HEK293 (cell line): ENCODE data around the gene ZNF253.

Experiments used
- CTCF ChIA-PET: fragments of 350-600 bp; formaldehyde crosslinking; extraction: SDS; loops from one replicate; lab custom pipeline; 2021; ENCODE audit warnings: antibody characterized with exemption; lab: Yijun Ruan, JAX
- POLR2A ChIA-PET: fragments of 300-600 bp; formaldehyde crosslinking; extraction: SDS; loops from one replicate; lab custom pipeline; 2020; ENCODE audit warnings: antibody characterized with exemption, inconsistent platforms; lab: Yijun Ruan, JAX
- H3K27ac ChIP-seq: fragments of 200-500 bp; sonication (Bioruptor generic); 2 replicates; pipeline ENCODE4 v1.5.1; 2014; ENCODE audit warnings: low read depth, low read length, control low read depth, inconsistent platforms; ENCODE audit errors: extremely low read depth
- H3K36me3 ChIP-seq, 2 experiments: fragments of 200-500 bp in 1 of 2; sonication (Bioruptor generic) in 1 of 2; 1 replicate in 1 of 2; 2 replicates in 1 of 2; pipeline ENCODE4 v1.5.1; 2014 to 2017; ENCODE audit warnings: inconsistent platforms in 2 of 2, low read length in 2 of 2; ENCODE audit not compliant: control insufficient read depth in 2 of 2, insufficient read depth in 1 of 2
- H3K4me1 ChIP-seq: fragments of 200-500 bp; sonication (Bioruptor generic); 2 replicates; pipeline ENCODE4 v1.5.1; 2014; ENCODE audit warnings: mild to moderate bottlenecking, low read length, inconsistent platforms; ENCODE audit not compliant: control insufficient read depth, insufficient read depth
- H3K4me3 ChIP-seq: 2 replicates; pipeline ENCODE4 v1.5.1; 2011; ENCODE audit warnings: low read depth, mild to moderate bottlenecking, control low read depth, low read length, moderate library complexity
- H3K9me3 ChIP-seq: fragments of 200-500 bp; sonication (Bioruptor generic); 2 replicates; pipeline ENCODE4 v1.5.1; 2014; ENCODE audit warnings: low read depth, low read length, inconsistent platforms; ENCODE audit not compliant: control insufficient read depth, insufficient read depth
- KLF9 ChIP-seq: fragments of 450-650 bp; formaldehyde crosslinking; IDR thresholded peaks from 2 replicates; pipeline ENCODE4 v1.5.1; 2016; ENCODE audit warnings: missing biosample characterization, missing genetic modification characterization, low read depth
- OSR2 ChIP-seq: fragments of 450-650 bp; formaldehyde crosslinking; IDR thresholded peaks from 2 replicates; pipeline ENCODE4 v1.5.1; 2016; ENCODE audit warnings: missing biosample characterization, missing genetic modification characterization
- OVOL3 ChIP-seq: fragments of 450-650 bp; formaldehyde crosslinking; IDR thresholded peaks from 2 replicates; pipeline ENCODE4 v1.5.1; 2016; ENCODE audit warnings: missing biosample characterization, missing genetic modification characterization
- SALL2 ChIP-seq: fragments of 450-650 bp; formaldehyde crosslinking; IDR thresholded peaks from 2 replicates; pipeline ENCODE4 v1.5.0; 2017; ENCODE audit warnings: missing biosample characterization, mild to moderate bottlenecking, missing genetic modification characterization, borderline replicate concordance
- ZFP41 ChIP-seq: fragments of 450-650 bp; formaldehyde crosslinking; IDR thresholded peaks from 2 replicates; pipeline ENCODE4 v1.5.1; 2016; ENCODE audit warnings: missing biosample characterization, missing genetic modification characterization, borderline replicate concordance
- ZFP69B ChIP-seq: fragments of 450-650 bp; formaldehyde crosslinking; IDR thresholded peaks from 2 replicates; pipeline ENCODE4 v1.5.1; 2016; ENCODE audit warnings: missing biosample characterization, missing genetic modification characterization
- ZNF16 ChIP-seq: fragments of 450-650 bp; formaldehyde crosslinking; IDR thresholded peaks from 2 replicates; pipeline ENCODE4 v1.5.1; 2016; ENCODE audit warnings: low read depth, missing biosample characterization, missing genetic modification characterization
- ZNF19 ChIP-seq: fragments of 450-650 bp; formaldehyde crosslinking; IDR thresholded peaks from 2 replicates; pipeline ENCODE4; 2016; ENCODE audit warnings: missing biosample characterization, missing genetic modification characterization, low read depth
- ZNF202 ChIP-seq: fragments of 450-650 bp; formaldehyde crosslinking; IDR thresholded peaks from 2 replicates; pipeline ENCODE4 v1.5.1; 2016; ENCODE audit warnings: missing biosample characterization, missing genetic modification characterization, borderline replicate concordance
- ZNF23 ChIP-seq: fragments of 450-650 bp; formaldehyde crosslinking; IDR thresholded peaks from 2 replicates; pipeline ENCODE4 v1.5.1; 2016; ENCODE audit warnings: missing biosample characterization, missing genetic modification characterization, borderline replicate concordance
- ZNF341 ChIP-seq: fragments of 450-650 bp; formaldehyde crosslinking; IDR thresholded peaks from 2 replicates; pipeline ENCODE4; 2016; ENCODE audit warnings: low read depth, missing biosample characterization, missing genetic modification characterization
- ZNF350 ChIP-seq: fragments of 450-650 bp; formaldehyde crosslinking; IDR thresholded peaks from 2 replicates; pipeline ENCODE4 v1.5.0; 2017; ENCODE audit warnings: missing biosample characterization, mild to moderate bottlenecking, missing genetic modification characterization
- ZNF391 ChIP-seq: fragments of 450-650 bp; formaldehyde crosslinking; IDR thresholded peaks from 2 replicates; pipeline ENCODE4 v1.5.1; 2016; ENCODE audit warnings: low read depth, missing biosample characterization, missing genetic modification characterization, borderline replicate concordance
- ZNF404 ChIP-seq: fragments of 450-650 bp; formaldehyde crosslinking; IDR thresholded peaks from 2 replicates; pipeline ENCODE4 v1.5.1; 2017; ENCODE audit warnings: missing biosample characterization, missing genetic modification characterization
- ZNF514 ChIP-seq: fragments of 450-650 bp; formaldehyde crosslinking; IDR thresholded peaks from 2 replicates; pipeline ENCODE4 v1.5.1; 2016; ENCODE audit warnings: missing biosample characterization, missing genetic modification characterization
- ZNF529 ChIP-seq: fragments of 450-650 bp; formaldehyde crosslinking; IDR thresholded peaks from 2 replicates; pipeline ENCODE4 v1.5.1; 2017; ENCODE audit warnings: missing genetic modification characterization, missing biosample characterization; ENCODE audit not compliant: insufficient replicate concordance
- ZNF549 ChIP-seq: fragments of 450-650 bp; IDR thresholded peaks from 2 replicates; pipeline ENCODE4 v1.5.1; 2018; ENCODE audit warnings: missing biosample characterization, missing genetic modification characterization, mild to moderate bottlenecking, inconsistent platforms, moderate library complexity
- ZNF571 ChIP-seq: fragments of 450-650 bp; formaldehyde crosslinking; IDR thresholded peaks from 2 replicates; pipeline ENCODE4 v1.5.0; 2017; ENCODE audit warnings: missing biosample characterization, missing genetic modification characterization
- ZNF621 ChIP-seq: fragments of 450-650 bp; formaldehyde crosslinking; IDR thresholded peaks from 2 replicates; pipeline ENCODE4 v1.5.1; 2017; ENCODE audit warnings: missing biosample characterization, missing genetic modification characterization
- ZNF626 ChIP-seq: fragments of 450-650 bp; sonication (Bioruptor Pico); formaldehyde crosslinking; IDR thresholded peaks from 2 replicates; pipeline ENCODE4 v1.5.1; 2018; ENCODE audit warnings: missing biosample characterization, missing genetic modification characterization, inconsistent platforms
- ZNF677 ChIP-seq: fragments of 450-650 bp; IDR thresholded peaks from 2 replicates; pipeline ENCODE4 v1.5.0; 2018; ENCODE audit warnings: missing biosample characterization, mild to moderate bottlenecking, missing genetic modification characterization, moderate library complexity
- ZNF692 ChIP-seq: fragments of 450-650 bp; formaldehyde crosslinking; IDR thresholded peaks from 2 replicates; pipeline ENCODE4 v1.5.1; 2016; ENCODE audit warnings: missing biosample characterization, missing genetic modification characterization
- ZNF768 ChIP-seq: fragments of 450-650 bp; formaldehyde crosslinking; IDR thresholded peaks from 2 replicates; pipeline ENCODE4 v1.5.1; 2018; ENCODE audit warnings: missing biosample characterization, mild to moderate bottlenecking, missing genetic modification characterization
- ZNF843 ChIP-seq: fragments of 450-650 bp; formaldehyde crosslinking; IDR thresholded peaks from 2 replicates; pipeline ENCODE4 v1.5.1; 2016; ENCODE audit warnings: missing biosample characterization, missing genetic modification characterization
- TF ChIP-seq, protein P1 (sequence below): fragments of 450-650 bp; formaldehyde crosslinking; IDR thresholded peaks from 2 replicates; pipeline ENCODE4 v1.5.1; 2016; ENCODE audit warnings: missing biosample characterization, missing genetic modification characterization
- TF ChIP-seq, protein P2 (sequence below): fragments of 450-650 bp; formaldehyde crosslinking; optimal IDR thresholded peaks from 2 replicates; pipeline ENCODE3; 2016; ENCODE audit warnings: missing biosample characterization, mild to moderate bottlenecking, missing genetic modification characterization
- TF ChIP-seq, protein P3 (sequence below): fragments of 450-650 bp; formaldehyde crosslinking; IDR thresholded peaks from 2 replicates; pipeline ENCODE4 v1.5.1; 2017; ENCODE audit warnings: missing biosample characterization, missing genetic modification characterization
- TF ChIP-seq, protein P4 (sequence below): fragments of 450-650 bp; formaldehyde crosslinking; IDR thresholded peaks from 2 replicates; pipeline ENCODE4 v1.5.1; 2016; ENCODE audit warnings: missing biosample characterization, missing genetic modification characterization

The ZNF253 gene

GRCh38 chr19:19816679-19817078, 49.0 kb upstream of the ZNF253 start:
- no peaks in the 10 kb centered on the region for H3K9me3 ChIP-seq
- TF ChIP-seq ZNF768 (no peak), ZNF549 (no peak), ZNF341 (no peak), ZFP41 (tag by site-specific recombination) (no peak), ZNF350 (tag by site-specific recombination) (no peak), KLF9 (tag by site-specific recombination) (no peak), ZNF391 (tag by site-specific recombination) (no peak), ZNF677 (no peak), ZNF529 (tag by site-specific recombination) (no peak), ZNF692 (no peak), ZNF202 (no peak), ZFP69B (tag by site-specific recombination) (no peak), ZNF621 (tag by site-specific recombination) (no peak), OVOL3 (tag by site-specific recombination) (no peak)
- TF ChIP-seq, protein P1, sequence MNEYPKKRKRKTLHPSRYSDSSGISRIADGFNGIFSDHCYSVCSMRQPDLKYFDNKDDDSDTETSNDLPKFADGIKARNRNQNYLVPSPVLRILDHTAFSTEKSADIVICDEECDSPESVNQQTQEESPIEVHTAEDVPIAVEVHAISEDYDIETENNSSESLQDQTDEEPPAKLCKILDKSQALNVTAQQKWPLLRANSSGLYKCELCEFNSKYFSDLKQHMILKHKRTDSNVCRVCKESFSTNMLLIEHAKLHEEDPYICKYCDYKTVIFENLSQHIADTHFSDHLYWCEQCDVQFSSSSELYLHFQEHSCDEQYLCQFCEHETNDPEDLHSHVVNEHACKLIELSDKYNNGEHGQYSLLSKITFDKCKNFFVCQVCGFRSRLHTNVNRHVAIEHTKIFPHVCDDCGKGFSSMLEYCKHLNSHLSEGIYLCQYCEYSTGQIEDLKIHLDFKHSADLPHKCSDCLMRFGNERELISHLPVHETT (tag by site-specific recombination) = no peak
- TF ChIP-seq, protein P2, sequence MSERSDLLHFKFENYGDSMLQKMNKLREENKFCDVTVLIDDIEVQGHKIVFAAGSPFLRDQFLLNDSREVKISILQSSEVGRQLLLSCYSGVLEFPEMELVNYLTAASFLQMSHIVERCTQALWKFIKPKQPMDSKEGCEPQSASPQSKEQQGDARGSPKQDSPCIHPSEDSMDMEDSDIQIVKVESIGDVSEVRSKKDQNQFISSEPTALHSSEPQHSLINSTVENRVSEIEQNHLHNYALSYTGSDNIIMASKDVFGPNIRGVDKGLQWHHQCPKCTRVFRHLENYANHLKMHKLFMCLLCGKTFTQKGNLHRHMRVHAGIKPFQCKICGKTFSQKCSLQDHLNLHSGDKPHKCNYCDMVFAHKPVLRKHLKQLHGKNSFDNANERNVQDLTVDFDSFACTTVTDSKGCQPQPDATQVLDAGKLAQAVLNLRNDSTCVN (tag by site-specific recombination) = no peak
- TF ChIP-seq, protein P3, sequence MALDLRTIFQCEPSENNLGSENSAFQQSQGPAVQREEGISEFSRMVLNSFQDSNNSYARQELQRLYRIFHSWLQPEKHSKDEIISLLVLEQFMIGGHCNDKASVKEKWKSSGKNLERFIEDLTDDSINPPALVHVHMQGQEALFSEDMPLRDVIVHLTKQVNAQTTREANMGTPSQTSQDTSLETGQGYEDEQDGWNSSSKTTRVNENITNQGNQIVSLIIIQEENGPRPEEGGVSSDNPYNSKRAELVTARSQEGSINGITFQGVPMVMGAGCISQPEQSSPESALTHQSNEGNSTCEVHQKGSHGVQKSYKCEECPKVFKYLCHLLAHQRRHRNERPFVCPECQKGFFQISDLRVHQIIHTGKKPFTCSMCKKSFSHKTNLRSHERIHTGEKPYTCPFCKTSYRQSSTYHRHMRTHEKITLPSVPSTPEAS (tag by site-specific recombination) = no peak
- CTCF ChIA-PET = no interaction called here
- H3K27ac ChIP-seq = no peak overlapping the region
- POLR2A ChIA-PET = interaction anchor here (1.3 kb wide), 1 partner anchor 34 kb away, joined by 3 read pairs; no protein-coding TSS in a partner anchor
- H3K36me3 ChIP-seq = peaks cover 5 to 16% of the 10 kb centered on the region in 2 experiments; a peak in 2 of 3 replicates
- no peak overlapping the region for H3K4me3 ChIP-seq
- no peaks in the 10 kb centered on the region for H3K4me1 ChIP-seq

- Histone ChIP-seq H3K4me1 (no peaks in the 10 kb centered on the region), H3K4me3 (no peak overlapping the region), H3K9me3 (no peaks in the 10 kb centered on the region), H3K36me3 (peaks cover 5 to 16% of the 10 kb centered on the region in 2 experiments; a peak in 2 of 3 replicates), H3K27ac (no peak overlapping the region)
- POLR2A ChIA-PET = interaction anchor here (1.3 kb wide), 1 partner anchor 35 kb away, joined by 3 read pairs; no protein-coding TSS in a partner anchor
- CTCF ChIA-PET = no interaction called here
- TF ChIP-seq ZNF19 (tag by site-specific recombination) (no peak), ZNF571 (tag by site-specific recombination) (no peak), ZNF514 (no peak), SALL2 (tag by site-specific recombination) (no peak), ZNF23 (tag by site-specific recombination) (no peak), ZNF626 (tag by site-specific recombination) (no peak), ZNF404 (tag by site-specific recombination) (no peak), OVOL3 (tag by site-specific recombination) (no peak), OSR2 (tag by site-specific recombination) (no peak), ZNF16 (tag by site-specific recombination) (no peak), ZNF843 (no peak)
- TF ChIP-seq, protein P4, sequence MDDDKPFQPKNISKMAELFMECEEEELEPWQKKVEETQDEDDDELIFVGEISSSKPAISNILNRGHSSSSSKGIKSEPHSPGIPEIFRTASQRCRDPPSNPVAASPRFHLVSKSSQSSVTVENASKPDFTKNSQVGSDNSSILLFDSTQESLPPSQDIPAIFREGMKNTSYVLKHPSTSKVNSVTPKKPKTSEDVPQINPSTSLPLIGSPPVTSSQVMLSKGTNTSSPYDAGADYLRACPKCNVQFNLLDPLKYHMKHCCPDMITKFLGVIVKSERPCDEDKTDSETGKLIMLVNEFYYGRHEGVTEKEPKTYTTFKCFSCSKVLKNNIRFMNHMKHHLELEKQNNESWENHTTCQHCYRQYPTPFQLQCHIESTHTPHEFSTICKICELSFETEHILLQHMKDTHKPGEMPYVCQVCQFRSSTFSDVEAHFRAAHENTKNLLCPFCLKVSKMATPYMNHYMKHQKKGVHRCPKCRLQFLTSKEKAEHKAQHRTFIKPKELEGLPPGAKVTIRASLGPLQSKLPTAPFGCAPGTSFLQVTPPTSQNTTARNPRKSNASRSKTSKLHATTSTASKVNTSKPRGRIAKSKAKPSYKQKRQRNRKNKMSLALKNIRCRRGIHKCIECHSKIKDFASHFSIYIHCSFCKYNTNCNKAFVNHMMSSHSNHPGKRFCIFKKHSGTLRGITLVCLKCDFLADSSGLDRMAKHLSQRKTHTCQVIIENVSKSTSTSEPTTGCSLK = no peak
Observed at GRCh38 chr19:19817357-19817756, 48.3 kb upstream of the ZNF253 start.
